Measurements from ENCODE around the gene MAP3K13.
"Not testable (repeated sequence)": the region's sequence is repeated elsewhere in the genome, so short reads cannot be mapped to it uniquely, and the experiment has no call there.

The MAP3K13 gene

GRCh38 chr3:185460719-185461350, 97.9 kb downstream of the MAP3K13 start:
- no peak for DNase-seq

GRCh38 chr3:185465471-185465870, 102.5 kb downstream of the MAP3K13 start:
- DNase-seq, result no peak

GRCh38 chr3:185466123-185466522, 103.2 kb downstream of the MAP3K13 start:
- DNase-seq, result not testable (repeated sequence)

- no peak for DNase-seq
Measured at GRCh38 chr3:185469542-185469941, 106.6 kb downstream of the MAP3K13 start.

DNA sequence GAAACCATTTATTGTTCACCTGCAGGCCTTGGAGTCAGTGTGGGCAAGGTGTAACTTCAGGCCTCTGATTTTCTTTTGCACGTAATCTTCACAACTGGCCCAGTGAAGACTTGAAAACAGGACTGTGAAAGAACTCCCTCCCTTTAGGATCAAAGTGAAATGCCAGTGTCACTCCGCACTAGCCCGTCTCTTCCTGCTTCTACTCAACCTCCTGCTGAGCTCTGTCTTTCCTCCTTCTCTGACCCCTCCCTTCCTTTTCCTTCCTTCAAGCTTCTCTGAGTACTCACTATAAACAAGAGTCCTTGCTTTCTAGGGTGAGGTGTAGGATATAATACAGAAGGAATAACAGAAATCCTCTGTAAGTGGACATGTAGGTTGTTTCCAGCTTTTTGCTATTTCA, 107.4 kb downstream of the MAP3K13 start:
- DNase-seq, result no peak

DNA sequence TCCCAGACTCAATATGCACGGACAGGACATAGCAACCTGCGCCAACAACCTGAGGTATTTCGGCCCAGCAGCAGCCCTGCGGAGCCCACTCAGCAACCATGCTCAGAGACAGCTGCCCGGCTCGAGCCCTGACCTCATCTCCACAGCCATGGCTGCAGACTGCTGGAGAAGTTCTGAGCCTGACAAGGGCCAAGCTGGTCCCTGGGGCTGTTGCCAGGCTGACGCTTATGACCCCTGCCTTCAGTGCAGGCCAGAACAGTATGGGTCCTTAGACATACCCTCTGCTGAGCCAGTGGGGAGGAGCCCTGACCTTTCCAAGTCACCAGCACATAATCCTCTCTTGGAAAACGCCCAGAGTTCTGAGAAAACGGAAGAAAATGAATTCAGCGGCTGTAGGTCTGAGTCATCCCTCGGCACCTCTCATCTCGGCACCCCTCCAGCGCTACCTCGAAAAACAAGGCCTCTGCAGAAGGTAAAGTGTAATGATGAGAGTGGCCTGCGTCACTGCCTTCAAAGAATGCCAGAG, 110.4 kb downstream of the MAP3K13 start:
- no peak for DNase-seq

GRCh38 chr3:185474922-185475321, 112.0 kb downstream of the MAP3K13 start:
- not testable (repeated sequence) for DNase-seq

GRCh38 chr3:185477316-185477715, 114.4 kb downstream of the MAP3K13 start:
- no peak for DNase-seq

GRCh38 chr3:185479373-185479945, 116.5 kb downstream of the MAP3K13 start:
- DNase-seq, result no peak

DNA sequence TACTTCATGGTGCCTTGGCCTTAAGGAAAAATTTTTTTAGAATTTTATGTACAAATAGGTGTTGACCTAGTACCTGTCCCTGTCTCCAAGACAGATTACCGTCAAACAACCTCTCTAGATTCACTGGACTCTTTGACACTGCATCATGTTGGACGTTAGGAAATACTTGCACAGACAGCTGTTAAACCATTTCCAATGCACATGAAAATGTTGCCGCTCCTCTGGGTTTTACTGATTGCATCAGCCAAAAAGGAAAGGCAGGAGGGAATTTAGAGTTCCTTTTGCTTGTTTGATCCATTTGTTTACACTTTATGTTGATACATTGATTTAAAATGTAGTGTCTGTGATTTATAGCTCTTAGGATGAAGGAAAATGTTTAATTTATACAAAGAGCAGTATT, 121.4 kb downstream of the MAP3K13 start:
- no peak for DNase-seq

- no peak for DNase-seq
Measured at GRCh38 chr3:185486394-185486793, 123.5 kb downstream of the MAP3K13 start.

GRCh38 chr3:185488465-185488864, 125.5 kb downstream of the MAP3K13 start:
- DNase-seq, result no peak

GRCh38 chr3:185489462-185489861, 126.5 kb downstream of the MAP3K13 start:
- DNase-seq, result no peak

DNA sequence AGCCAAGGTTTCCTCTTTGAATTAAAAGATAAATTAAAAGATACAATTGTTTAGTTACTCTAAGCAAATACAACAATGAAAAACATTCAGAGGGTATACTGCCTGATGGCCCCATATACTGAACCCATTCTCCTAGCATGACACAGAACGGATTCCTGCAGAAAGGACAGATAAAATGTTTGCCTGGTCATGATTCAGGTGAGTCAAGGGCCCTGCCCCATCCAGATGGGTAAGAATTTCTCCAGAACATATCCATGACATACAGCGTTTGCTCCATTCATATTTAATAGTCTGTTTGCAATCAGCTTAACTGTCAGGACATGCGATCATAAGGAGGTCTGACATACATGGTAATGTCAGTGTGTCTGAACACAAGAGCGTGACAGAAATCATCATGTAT, 127.3 kb downstream of the MAP3K13 start:
- DNase-seq, result no peak

- DNase-seq, result peak; percentile 71 to 92 (median 80)
Measured at GRCh38 chr3:185498503-185499396, 135.8 kb downstream of the MAP3K13 start, which contains the start of gene TMEM41A. TMEM41A (minus strand) TSS chr3:185499035; CDS start chr3:185498961, 74 bp downstream.

DNA sequence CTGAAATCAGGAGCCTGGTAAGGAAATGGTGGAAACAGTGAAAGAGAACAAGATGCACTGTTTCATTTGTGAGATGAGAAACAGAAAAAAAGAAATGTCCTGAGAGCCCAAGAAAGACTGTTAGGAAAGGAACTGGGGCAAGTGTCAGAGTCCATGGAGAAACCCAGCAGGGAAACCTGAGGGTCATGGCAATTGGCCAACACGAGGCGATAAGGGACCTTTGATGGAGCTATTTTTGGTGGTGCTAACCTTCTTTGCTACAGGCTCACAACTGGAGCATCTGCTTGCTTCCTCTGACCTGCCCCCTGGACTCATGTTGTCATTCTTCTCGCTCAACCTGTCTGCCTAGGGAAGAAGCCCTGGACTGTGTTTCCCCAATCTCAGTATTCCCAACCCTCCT, 140.1 kb downstream of the MAP3K13 start:
- DNase-seq, result no peak

DNA sequence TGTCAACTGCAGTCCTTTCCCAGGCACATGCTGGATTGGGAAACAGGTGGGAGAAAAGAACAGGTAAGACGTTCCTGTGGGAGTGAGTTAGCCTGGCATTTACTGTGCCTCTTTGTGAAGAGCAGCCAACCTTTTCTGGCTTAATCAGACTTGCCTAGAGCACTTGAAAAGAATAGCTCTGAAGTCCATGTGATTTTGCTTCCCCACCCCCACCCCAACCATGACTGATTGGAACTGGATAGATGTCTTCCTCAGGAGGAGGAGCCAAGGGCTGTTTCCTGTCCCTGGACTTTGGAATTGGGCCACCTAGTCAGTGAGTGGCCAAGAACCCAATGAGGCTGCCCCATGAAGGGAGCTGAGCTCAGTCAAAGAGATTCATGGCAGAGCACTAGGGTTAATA, 140.6 kb downstream of the MAP3K13 start:
- DNase-seq, result no peak

GRCh38 chr3:185504636-185505035, 141.7 kb downstream of the MAP3K13 start:
- DNase-seq, result no peak

DNA sequence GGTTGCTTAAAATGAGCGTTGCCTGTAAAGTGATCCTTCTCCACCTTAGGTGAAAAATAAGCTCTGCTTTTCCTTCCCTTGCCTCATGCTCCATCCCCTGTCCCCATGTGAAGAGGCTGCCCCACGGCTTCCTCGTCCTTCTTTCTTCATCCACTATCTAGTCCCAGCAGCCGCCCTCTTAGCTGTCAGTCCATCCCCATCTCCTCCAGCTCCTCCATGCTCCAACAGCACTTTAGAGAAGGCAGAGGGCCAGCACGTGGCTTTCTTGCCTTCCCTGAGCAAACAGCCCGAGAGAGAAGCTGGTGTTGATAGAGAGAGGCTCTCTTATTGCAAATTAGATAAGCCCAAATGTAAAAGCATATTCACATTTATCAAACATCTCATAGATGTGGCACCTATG, 144.9 kb downstream of the MAP3K13 start:
- DNase-seq, result no peak

DNA sequence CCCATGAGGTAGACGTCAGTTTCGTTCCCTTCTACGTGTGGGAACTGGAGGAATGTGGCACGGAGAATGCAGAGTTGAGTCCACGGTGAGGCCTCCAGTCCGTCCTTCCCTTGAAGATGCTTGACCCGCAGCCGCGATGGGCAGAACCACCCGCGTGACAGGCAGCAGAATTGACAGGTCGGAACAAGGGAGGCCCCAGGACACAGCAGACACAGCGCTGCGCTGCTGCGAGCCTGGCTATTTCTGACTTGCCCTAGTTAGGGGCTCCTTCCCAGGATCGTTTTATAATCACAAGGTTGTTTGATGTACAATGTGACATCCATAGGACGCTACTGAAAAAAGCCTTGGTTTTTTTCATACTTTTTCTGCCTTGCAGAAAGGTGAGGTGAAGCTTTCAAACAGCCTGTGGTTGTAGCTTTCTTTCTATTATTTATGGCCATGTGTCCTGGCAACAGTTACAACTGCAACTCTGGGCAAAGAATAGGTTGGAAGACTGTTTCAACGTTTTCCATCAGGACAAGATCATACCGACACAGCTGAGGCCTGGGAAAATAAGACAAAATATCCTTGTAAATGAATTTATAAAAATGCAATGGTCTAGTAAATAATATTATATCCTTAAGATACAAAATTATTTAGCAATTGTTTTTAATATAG, 145.5 kb downstream of the MAP3K13 start:
- DNase-seq, result no peak

GRCh38 chr3:185511711-185512110, 148.8 kb downstream of the MAP3K13 start:
- DNase-seq, result no peak

- DNase-seq, result no peak
Measured at GRCh38 chr3:185517387-185518130, 154.6 kb downstream of the MAP3K13 start.

Measured in T-helper 2 cell (primary cell).